GM06990 (cell line): ENCODE data around the gene FGFRL1.

Experiments used
- DNase-seq: peaks from one replicate; pipeline ENCODE4 v3.0.0-alpha.2; 2011; ENCODE audit not compliant: insufficient read length; ENCODE audit errors: extremely low read depth
- H3K27me3 ChIP-seq: replicated peaks from 2 replicates; pipeline ENCODE4 v1.6.0; 2011; ENCODE audit warnings: low read length; ENCODE audit not compliant: control insufficient read depth, insufficient read depth
- H3K36me3 ChIP-seq: 2 replicates; pipeline ENCODE4 v1.5.1; 2011; ENCODE audit warnings: low read length; ENCODE audit not compliant: control insufficient read depth, insufficient read depth
- H3K4me3 ChIP-seq: replicated peaks from 2 replicates; pipeline ENCODE4 v1.5.1; 2011; ENCODE audit warnings: low read depth, mild to moderate bottlenecking, control low read depth, low read length
- TF ChIP-seq, protein P1 (sequence below): IDR thresholded peaks from 2 replicates; pipeline ENCODE4 v1.5.1; 2011; ENCODE audit warnings: low read length, control low read depth, mild to moderate bottlenecking, inconsistent platforms; ENCODE audit not compliant: insufficient read depth, poor library complexity, severe bottlenecking

Gene FGFRL1

DNA sequence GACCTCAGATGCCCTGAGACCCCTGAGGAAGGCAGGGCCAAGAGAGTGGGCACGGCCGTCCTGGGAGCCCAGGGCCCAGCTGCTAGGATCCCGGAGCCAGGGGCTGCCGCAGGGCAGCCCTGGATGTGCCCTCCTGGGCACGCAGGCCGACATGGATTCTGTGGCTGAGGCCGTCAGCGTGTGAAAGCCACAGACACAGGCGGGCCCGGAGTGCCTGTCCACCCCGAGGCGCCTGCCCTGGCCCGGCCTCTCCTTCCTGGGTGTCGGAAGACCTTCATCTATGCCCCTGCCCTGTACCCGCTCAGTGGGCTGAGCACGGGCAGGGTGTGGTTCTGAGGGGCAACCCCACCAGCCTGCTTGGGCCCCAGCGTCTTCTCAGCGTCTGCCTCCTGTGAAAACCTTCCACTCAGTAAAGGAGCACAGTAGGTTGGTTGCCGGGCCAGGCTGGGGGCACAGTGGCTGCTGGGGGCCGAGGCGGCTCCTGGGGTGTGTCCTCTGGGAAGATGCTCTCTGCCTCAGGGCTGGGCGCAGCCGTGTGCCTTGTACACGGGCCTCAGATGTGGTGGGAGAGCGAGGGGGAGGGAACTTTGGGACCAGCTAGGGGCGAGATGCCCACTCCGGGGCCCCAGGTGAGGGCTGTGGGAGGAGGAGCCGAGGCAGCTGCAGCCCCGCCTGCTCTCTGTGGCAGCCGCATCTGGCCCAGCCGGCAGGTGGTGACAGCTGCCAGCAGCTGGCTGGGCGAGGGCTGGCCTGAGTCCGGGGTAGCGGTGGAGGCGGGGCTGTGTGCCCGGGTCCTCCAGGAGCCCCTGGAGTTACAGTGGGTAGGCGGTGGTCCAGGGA is 20.8 kb downstream of the FGFRL1 start:
- TF ChIP-seq, protein P1, sequence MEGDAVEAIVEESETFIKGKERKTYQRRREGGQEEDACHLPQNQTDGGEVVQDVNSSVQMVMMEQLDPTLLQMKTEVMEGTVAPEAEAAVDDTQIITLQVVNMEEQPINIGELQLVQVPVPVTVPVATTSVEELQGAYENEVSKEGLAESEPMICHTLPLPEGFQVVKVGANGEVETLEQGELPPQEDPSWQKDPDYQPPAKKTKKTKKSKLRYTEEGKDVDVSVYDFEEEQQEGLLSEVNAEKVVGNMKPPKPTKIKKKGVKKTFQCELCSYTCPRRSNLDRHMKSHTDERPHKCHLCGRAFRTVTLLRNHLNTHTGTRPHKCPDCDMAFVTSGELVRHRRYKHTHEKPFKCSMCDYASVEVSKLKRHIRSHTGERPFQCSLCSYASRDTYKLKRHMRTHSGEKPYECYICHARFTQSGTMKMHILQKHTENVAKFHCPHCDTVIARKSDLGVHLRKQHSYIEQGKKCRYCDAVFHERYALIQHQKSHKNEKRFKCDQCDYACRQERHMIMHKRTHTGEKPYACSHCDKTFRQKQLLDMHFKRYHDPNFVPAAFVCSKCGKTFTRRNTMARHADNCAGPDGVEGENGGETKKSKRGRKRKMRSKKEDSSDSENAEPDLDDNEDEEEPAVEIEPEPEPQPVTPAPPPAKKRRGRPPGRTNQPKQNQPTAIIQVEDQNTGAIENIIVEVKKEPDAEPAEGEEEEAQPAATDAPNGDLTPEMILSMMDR: peak; percentile 20
- Histone ChIP-seq H3K4me3 (no peak overlapping the region), H3K36me3 (no peaks in the 10 kb centered on the region), H3K27me3 (no peaks in the 10 kb centered on the region; the same call in 1 of the 2 replicates)
- DNase-seq: no peak

DNA sequence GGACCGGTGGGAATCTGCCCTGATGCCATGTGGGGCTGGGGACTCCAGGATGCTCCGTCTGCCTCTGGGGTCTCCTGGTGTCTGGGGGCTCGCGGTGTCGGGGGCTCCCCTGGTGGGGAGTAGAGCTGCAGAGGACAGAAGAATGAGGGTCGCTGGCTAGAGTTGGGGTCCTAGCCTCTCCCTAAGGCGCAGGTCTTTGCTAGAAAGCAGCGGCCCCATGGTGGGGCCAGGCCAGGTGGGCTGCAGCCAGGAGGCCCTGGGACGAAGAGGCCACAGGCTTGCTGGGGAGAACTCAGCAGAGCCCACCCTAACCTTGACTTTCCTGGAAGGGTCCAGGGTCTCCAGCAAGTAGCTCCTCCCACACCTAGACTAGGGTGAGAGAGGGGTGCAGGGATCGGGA is 21.4 kb downstream of the FGFRL1 start:
- no peaks in the 10 kb centered on the region; the same call in 1 of the 2 replicates for H3K27me3 ChIP-seq
- no peak for DNase-seq
- TF ChIP-seq, protein P1: no peak
- H3K4me3 ChIP-seq: no peak overlapping the region
- no peaks in the 10 kb centered on the region for H3K36me3 ChIP-seq

DNA sequence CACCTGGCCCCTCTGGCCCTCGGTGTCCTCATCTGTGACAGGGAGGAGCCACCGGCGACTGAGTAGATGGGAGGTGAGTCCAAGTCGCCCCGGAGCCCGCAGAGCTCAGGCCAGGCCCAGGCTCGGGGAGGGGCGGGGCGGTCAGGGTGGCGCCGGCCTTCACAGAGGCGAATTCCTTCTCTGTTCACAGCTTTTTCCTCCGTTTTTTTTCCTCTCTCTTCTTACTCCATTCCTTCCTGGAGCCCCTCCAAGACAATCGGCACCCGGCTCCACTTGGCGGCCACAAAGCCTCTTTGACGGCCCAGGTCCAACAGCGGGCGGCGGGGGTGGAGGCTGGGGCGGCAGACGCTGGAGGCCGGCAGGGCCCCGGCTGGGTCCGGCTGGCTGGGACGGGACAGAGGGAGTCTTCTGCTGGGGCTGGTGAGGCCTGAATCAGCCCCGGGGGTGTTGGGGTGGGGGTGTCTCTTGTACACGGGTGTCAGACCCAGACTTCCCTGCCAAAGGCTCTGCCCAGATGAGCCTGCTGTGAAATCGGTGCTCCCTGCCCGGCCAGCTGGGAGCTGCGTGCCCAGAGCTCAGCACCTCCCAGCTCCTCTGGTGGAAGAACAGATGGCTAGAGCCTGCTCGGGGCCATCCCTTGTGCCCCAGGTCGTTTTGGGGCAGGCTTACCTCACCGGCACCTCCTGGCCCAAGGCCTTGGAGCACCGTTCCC is 22.6 kb downstream of the FGFRL1 start:
- no peak for DNase-seq
- no peaks in the 10 kb centered on the region for H3K36me3 ChIP-seq
- TF ChIP-seq, protein P1: no peak
- H3K4me3 ChIP-seq: no peak overlapping the region
- no peaks in the 10 kb centered on the region; the same call in 1 of the 2 replicates for H3K27me3 ChIP-seq

DNA sequence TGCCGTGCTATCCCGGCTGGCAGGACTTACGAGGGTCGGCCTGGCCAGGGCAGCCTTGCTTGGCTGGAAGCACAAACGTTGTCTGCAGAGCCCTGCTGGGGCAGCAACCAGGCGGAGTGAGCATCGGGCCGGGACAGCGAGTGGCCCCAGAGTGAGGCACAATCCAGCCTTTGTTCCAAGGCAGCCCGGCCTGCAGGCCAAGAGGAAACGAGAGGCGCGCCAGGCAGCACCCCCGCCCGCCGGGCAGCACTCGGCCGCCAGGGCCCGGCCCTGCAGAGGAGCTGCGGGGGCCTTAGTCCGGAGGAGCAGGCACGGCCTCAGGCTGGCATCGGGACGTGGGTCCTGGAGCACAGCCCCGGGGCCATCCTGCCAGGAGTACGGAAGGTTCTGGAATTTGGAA is 24.1 kb downstream of the FGFRL1 start:
- DNase-seq: no peak
- Histone ChIP-seq H3K27me3 (no peaks in the 10 kb centered on the region; the same call in 1 of the 2 replicates), H3K4me3 (no peak overlapping the region), H3K36me3 (no peaks in the 10 kb centered on the region)
- TF ChIP-seq, protein P1: no peak

DNA sequence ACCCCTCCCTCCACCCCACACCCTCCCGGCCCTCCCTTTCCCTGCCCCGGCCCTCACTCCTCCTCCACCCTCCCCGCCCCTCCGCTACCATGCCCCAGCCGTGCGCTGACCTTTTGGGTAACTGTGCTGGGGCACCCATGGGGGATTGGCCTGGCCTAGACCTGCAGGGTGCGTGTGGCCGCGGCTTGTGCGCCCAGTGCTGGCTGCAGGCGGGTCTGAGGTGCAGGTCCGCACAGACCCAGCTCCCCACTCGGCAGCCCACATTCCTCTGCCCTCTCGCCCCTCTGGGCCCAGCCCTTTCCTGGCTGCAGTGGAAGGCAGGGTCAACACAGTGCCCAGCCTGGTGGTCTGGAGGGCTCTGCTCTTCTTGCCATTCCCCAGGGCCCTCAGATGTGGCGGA is 24.7 kb downstream of the FGFRL1 start:
- Histone ChIP-seq H3K36me3 (no peaks in the 10 kb centered on the region), H3K4me3 (no peak overlapping the region), H3K27me3 (no peaks in the 10 kb centered on the region; the same call in 1 of the 2 replicates)
- TF ChIP-seq, protein P1: no peak
- no peak for DNase-seq
